ENCODE data around the gene MRPL36. TPM values are rescaled to one million over a fixed set of nuclear protein-coding genes. Genes with fewer than 3 reads are reported as not detected.

MRPL36 gene
- total RNA-seq, 1 experiment from 2014 or later = 116 TPM

DNA sequence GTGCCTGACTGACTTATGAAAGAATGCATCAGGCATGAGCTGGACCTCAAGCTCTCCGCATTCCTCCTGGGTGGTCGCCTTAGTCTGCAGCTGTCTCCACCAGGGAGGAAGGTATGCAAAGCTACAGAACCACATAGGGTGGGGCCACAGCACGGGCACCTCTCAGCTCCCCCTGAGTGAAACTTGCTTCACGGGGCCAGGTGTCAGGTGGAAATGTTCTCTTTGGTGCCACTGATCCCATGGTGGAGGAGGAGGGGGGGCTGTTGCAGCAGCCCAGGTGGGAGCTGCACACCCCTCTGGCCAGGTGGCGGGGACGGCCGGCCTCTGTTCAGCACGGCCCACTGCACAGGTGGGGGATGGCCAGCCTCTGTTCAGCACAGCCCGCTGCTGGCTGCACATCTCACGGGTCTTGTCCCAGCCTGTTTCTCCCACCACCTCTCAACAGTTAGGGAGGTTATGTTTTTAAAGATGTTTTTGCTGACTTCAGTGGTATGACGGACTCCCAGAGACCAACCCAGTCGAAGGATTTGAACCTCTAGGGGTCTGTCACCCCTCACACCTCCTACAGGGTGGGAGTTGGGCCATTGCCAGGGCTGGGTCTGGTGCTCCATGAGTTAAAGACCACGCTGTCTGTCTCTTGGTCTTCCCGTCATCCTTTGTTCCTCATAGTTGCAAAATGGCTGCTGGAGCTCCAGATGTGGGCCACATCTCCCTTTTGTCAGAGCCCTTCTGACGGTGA is 34.3 kb downstream of the MRPL36 start:
- ChIA-PET CTCF (no interaction called here), POLR2A (ENCODE audit: unreplicated experiment) (no interaction called here)
- Histone ChIP-seq H3K9me3 (ENCODE audit: low read length) (no peaks in the 10 kb centered on the region), H3K36me3 (ENCODE audit: low read depth, low read length) (no peaks in the 10 kb centered on the region), H3K4me3 (ENCODE audit: low read length) (no peak overlapping the region), H4K20me1 (ENCODE audit: low read length) (no peaks in the 10 kb centered on the region), H3F3A (ENCODE audit: low read length, unreplicated experiment) (no peaks in the 10 kb centered on the region), H3K4me1 (ENCODE audit: insufficient read depth, low read length) (no peaks in the 10 kb centered on the region), H3K9me2 (replicated peaks; ENCODE audit: low read length) (no peaks in the 10 kb centered on the region), H3K27ac (ENCODE audit: low read length) (no peak overlapping the region), H3K9ac (ENCODE audit: low read length) (no peak overlapping the region), H3K27me3 (ENCODE audit: low read length) (peaks cover 40% of the 10 kb centered on the region), H3K79me2 (ENCODE audit: low read length) (no peaks in the 10 kb centered on the region), H2AFZ (ENCODE audit: low read length) (no peak overlapping the region), H3K4me2 (ENCODE audit: low read length) (no peak overlapping the region)
- no TSS peak for BruUV-seq (replicated peaks)
- DNase-seq = no peak
- ATAC-seq = no peak
- TF ChIP-seq EZH2 (IDR thresholded peaks at IDR 0.05; ENCODE audit: low read length, unreplicated experiment) (no peak), EZH2phosphoT487 (IDR thresholded peaks at IDR 0.05; ENCODE audit: borderline replicate concordance, low read length) (no peak)
- TF ChIP-seq, protein P1, sequence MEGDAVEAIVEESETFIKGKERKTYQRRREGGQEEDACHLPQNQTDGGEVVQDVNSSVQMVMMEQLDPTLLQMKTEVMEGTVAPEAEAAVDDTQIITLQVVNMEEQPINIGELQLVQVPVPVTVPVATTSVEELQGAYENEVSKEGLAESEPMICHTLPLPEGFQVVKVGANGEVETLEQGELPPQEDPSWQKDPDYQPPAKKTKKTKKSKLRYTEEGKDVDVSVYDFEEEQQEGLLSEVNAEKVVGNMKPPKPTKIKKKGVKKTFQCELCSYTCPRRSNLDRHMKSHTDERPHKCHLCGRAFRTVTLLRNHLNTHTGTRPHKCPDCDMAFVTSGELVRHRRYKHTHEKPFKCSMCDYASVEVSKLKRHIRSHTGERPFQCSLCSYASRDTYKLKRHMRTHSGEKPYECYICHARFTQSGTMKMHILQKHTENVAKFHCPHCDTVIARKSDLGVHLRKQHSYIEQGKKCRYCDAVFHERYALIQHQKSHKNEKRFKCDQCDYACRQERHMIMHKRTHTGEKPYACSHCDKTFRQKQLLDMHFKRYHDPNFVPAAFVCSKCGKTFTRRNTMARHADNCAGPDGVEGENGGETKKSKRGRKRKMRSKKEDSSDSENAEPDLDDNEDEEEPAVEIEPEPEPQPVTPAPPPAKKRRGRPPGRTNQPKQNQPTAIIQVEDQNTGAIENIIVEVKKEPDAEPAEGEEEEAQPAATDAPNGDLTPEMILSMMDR (conservative IDR thresholded peaks at IDR 0.05; ENCODE audit: low read depth, low read length) = no peak
- intact Hi-C loops (cut with micrococcal nuclease) = loop anchor here (10.0 kb wide), 1 partner anchor 389 kb away; no protein-coding TSS in a partner anchor

DNA sequence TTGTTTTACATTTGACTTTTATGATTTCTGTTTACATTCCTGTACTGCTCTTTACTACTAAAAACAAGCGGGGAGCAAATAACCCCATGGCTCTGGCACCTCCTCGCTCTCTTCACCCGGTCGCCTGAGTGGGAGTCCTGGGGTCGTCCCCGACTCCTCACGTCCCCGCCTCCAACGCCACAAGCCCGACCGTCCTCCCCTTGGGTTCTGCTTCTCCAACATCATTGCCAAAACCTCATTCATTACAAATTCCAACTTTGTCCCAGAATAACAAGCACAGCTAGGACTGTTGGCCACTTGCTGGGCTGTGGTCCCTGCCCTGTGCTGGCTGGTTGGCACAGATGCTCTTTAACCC is 35.1 kb downstream of the MRPL36 start:
- Histone ChIP-seq H3K4me1 (ENCODE audit: insufficient read depth, low read length) (no peaks in the 10 kb centered on the region), H3K4me3 (ENCODE audit: low read length) (no peak overlapping the region), H3K9me2 (replicated peaks; ENCODE audit: low read length) (no peaks in the 10 kb centered on the region), H4K20me1 (ENCODE audit: low read length) (no peaks in the 10 kb centered on the region), H2AFZ (ENCODE audit: low read length) (no peak overlapping the region), H3K79me2 (ENCODE audit: low read length) (no peaks in the 10 kb centered on the region), H3K9me3 (ENCODE audit: low read length) (no peaks in the 10 kb centered on the region), H3K9ac (ENCODE audit: low read length) (no peak overlapping the region), H3K36me3 (ENCODE audit: low read depth, low read length) (no peaks in the 10 kb centered on the region), H3F3A (ENCODE audit: low read length, unreplicated experiment) (no peaks in the 10 kb centered on the region), H3K27me3 (ENCODE audit: low read length) (peaks cover 44% of the 10 kb centered on the region), H3K4me2 (ENCODE audit: low read length) (no peak overlapping the region), H3K27ac (ENCODE audit: low read length) (no peak overlapping the region)
- TF ChIP-seq, protein P1 (conservative IDR thresholded peaks at IDR 0.05; ENCODE audit: low read depth, low read length) = no peak
- TF ChIP-seq EZH2 (IDR thresholded peaks at IDR 0.05; ENCODE audit: low read length, unreplicated experiment) = no peak
- no peak for TF ChIP-seq EZH2phosphoT487 (IDR thresholded peaks at IDR 0.05; ENCODE audit: borderline replicate concordance, low read length)
- ATAC-seq (no peak), DNase-seq (no peak)
- intact Hi-C loops (cut with micrococcal nuclease) = loop anchor here (10.0 kb wide), 1 partner anchor 390 kb away; no protein-coding TSS in a partner anchor
- POLR2A ChIA-PET (ENCODE audit: unreplicated experiment) = no interaction called here
- no TSS peak for BruUV-seq (replicated peaks)
- CTCF ChIA-PET = no interaction called here

DNA sequence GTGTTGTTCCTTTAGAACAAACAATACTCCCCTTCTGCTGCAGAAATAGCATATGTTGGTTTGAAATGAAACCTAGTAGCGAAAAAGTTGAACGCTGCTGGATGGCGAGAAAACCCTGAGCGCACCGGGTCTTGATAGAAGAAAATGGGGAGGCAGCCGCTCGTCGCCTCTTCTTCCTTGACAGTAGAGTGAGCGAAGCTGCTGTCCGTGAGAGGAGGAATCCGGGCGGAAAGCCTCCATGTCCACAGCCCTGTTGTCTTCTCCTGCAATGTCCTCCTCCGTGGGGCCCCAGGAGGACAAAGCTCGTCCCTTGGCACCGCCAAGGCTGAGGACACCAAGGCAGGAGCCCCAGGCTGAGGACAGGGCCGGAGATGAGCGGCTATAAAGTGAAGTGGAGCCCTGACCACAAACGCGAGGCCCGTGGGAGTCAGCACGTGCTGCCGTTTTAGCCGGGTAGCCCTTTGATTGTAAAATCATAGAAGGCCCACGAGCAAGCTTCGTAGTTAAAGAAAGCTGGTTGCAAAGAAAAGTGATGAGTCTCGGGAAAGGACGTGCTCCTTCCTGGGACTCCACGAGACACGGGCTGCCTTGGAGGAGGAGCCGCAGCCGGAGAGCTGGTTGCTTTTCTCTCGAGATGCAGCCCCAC is 35.6 kb downstream of the MRPL36 start:
- no peak overlapping the region for H3K27ac ChIP-seq (ENCODE audit: low read length)
- no peaks in the 10 kb centered on the region for H3K9me2 ChIP-seq (replicated peaks; ENCODE audit: low read length)
- ATAC-seq = no peak
- ChIA-PET POLR2A (ENCODE audit: unreplicated experiment) (no interaction called here), CTCF (interaction anchor here (0.7 kb wide), 1 partner anchor 152 kb away, joined by 3 read pairs; no protein-coding TSS in a partner anchor)
- no peak overlapping the region for H3K9ac ChIP-seq (ENCODE audit: low read length)
- no peaks in the 10 kb centered on the region for H3F3A ChIP-seq (ENCODE audit: low read length, unreplicated experiment)
- no peaks in the 10 kb centered on the region for H3K9me3 ChIP-seq (ENCODE audit: low read length)
- H3K36me3 ChIP-seq (ENCODE audit: low read depth, low read length) = no peaks in the 10 kb centered on the region
- no peak for DNase-seq
- no TSS peak for BruUV-seq (replicated peaks)
- peaks cover 44% of the 10 kb centered on the region for H3K27me3 ChIP-seq (ENCODE audit: low read length)
- no peak overlapping the region for H2AFZ ChIP-seq (ENCODE audit: low read length)
- no peak overlapping the region for H3K4me3 ChIP-seq (ENCODE audit: low read length)
- no peaks in the 10 kb centered on the region for H4K20me1 ChIP-seq (ENCODE audit: low read length)
- intact Hi-C loops (cut with micrococcal nuclease) = loop anchor here (1.0 to 10.0 kb wide), 3 partner anchors 253 to 982 kb away; no protein-coding TSS in a partner anchor
- no peak overlapping the region for H3K4me2 ChIP-seq (ENCODE audit: low read length)
- no peaks in the 10 kb centered on the region for H3K4me1 ChIP-seq (ENCODE audit: insufficient read depth, low read length)
- no peaks in the 10 kb centered on the region for H3K79me2 ChIP-seq (ENCODE audit: low read length)
- TF ChIP-seq EZH2 (IDR thresholded peaks at IDR 0.05; ENCODE audit: low read length, unreplicated experiment) (no peak), EZH2phosphoT487 (IDR thresholded peaks at IDR 0.05; ENCODE audit: borderline replicate concordance, low read length) (no peak)
- TF ChIP-seq, protein P1 (conservative IDR thresholded peaks at IDR 0.05; ENCODE audit: low read depth, low read length) = no peak
